Endothelial cell of umbilical vein (primary cell): ENCODE results near the gene EXOC1. TPM values are rescaled to one million over a fixed set of nuclear protein-coding genes. Genes with fewer than 3 reads are reported as not detected.

Source experiments
- BruUV-seq: library from RNA; stranded (reverse); fragments of 400-500 nt; replicated peaks from 2 replicates; lab custom pipeline; 2021; lab: Mats Ljungman, UMichigan
- CTCF ChIA-PET: fragments of 300-600, 350-600 bp; sonication (Branson Sonifier 250); formaldehyde crosslinking; loops from one replicate; lab custom pipeline; 2021; ENCODE audit warnings: antibody characterized with exemption, inconsistent platforms; lab: Charles Lee
- POLR2A ChIA-PET: fragments of 300-600, 350-600 bp; sonication (Branson Sonifier 250); formaldehyde crosslinking; loops from one replicate; lab custom pipeline; 2021; ENCODE audit warnings: antibody characterized with exemption, inconsistent platforms; lab: Charles Lee
- DNase-seq: peaks from one replicate; pipeline ENCODE4 v3.0.0-alpha.2; 2011; ENCODE audit warnings: low read depth, low spot score
- FAIRE-seq: peaks from 2 replicates; lab custom pipeline; 2011; peaks lifted over from hg19 to GRCh38; lab: Jason Lieb, UNC
- H2AFZ ChIP-seq: 2 replicates; pipeline ENCODE4 v1.6.0; 2012; ENCODE audit warnings: low read depth, low read length, control low read depth, inconsistent platforms
- H3K27ac ChIP-seq: 2 replicates; pipeline ENCODE4 v1.5.1; 2011; ENCODE audit warnings: low read depth, mild to moderate bottlenecking, control low read depth, low read length, moderate library complexity; ENCODE audit not compliant: insufficient read depth
- H3K27me3 ChIP-seq, 2 experiments: 2 replicates each; pipeline versions ENCODE4 v1.6.0 to v1.6.1; 2011; ENCODE audit warnings: low read length in 2 of 2, mixed read lengths in 1 of 2; ENCODE audit not compliant: control insufficient read depth in 2 of 2, insufficient read depth in 2 of 2
- H3K36me3 ChIP-seq, 2 experiments: 2 replicates in 1 of 2; 3 replicates in 1 of 2; pipeline ENCODE4 v1.5.1; 2011; ENCODE audit warnings: low read length in 2 of 2, mild to moderate bottlenecking in 1 of 2, moderate library complexity in 1 of 2; ENCODE audit not compliant: control insufficient read depth in 2 of 2, insufficient read depth in 2 of 2; ENCODE audit errors: extremely low read depth in 1 of 2
- H3K4me1 ChIP-seq: 3 replicates; pipeline ENCODE4 v1.5.1; 2011; ENCODE audit warnings: mild to moderate bottlenecking, low read length; ENCODE audit not compliant: control insufficient read depth, insufficient read depth; ENCODE audit errors: extremely low read depth
- H3K4me2 ChIP-seq: 2 replicates; pipeline ENCODE4 v1.6.1; 2011; ENCODE audit warnings: low read length, control low read depth, mixed read lengths; ENCODE audit not compliant: insufficient read depth
- H3K4me3 ChIP-seq, 3 experiments: fragments of 200-600 bp in 1 of 3; sonication (generic), shearing (Covaris generic) in 1 of 3; replicated peaks in 1 of 3; 2 replicates each; pipeline ENCODE4 v1.5.1; 2011 to 2016; ENCODE audit warnings: control low read depth in 3 of 3, low read length in 3 of 3, mild to moderate bottlenecking in 2 of 3, inconsistent platforms in 1 of 3, low read depth in 1 of 3, moderate library complexity in 1 of 3; ENCODE audit not compliant: insufficient read depth in 1 of 3
- H3K79me2 ChIP-seq: 2 replicates; pipeline ENCODE4 v1.6.0; 2012; ENCODE audit warnings: low read length, inconsistent platforms; ENCODE audit not compliant: control insufficient read depth, insufficient read depth
- H3K9ac ChIP-seq: replicated peaks from 2 replicates; pipeline ENCODE3; 2011; ENCODE audit warnings: low read length, control low read depth; ENCODE audit not compliant: insufficient read depth; ENCODE audit errors: extremely low read depth
- H3K9me1 ChIP-seq: replicated peaks from 3 replicates; pipeline ENCODE4 v1.6.0; 2011; ENCODE audit warnings: mild to moderate bottlenecking, low read length; ENCODE audit not compliant: control insufficient read depth, insufficient read depth; ENCODE audit errors: extremely low read depth
- H3K9me3 ChIP-seq: replicated peaks from 2 replicates; pipeline ENCODE4 v1.5.1; 2012; ENCODE audit warnings: low read length, inconsistent platforms; ENCODE audit not compliant: control insufficient read depth, insufficient read depth
- H4K20me1 ChIP-seq: replicated peaks from 2 replicates; pipeline ENCODE3; 2011; ENCODE audit warnings: mild to moderate bottlenecking, low read length; ENCODE audit not compliant: control insufficient read depth, insufficient read depth; ENCODE audit errors: extremely low read depth
- CTCF ChIP-seq, 2 donors: IDR thresholded peaks; 1 replicate in 1 of 2; 2 replicates in 1 of 2; pipeline ENCODE4 v1.5.1; 2011; ENCODE audit warnings: low read length in 2 of 2, mild to moderate bottlenecking in 2 of 2, moderate library complexity in 2 of 2, control low read depth in 1 of 2, inconsistent platforms in 1 of 2, low read depth in 1 of 2; ENCODE audit not compliant: insufficient read depth in 1 of 2; ENCODE audit errors: extremely low read depth in 1 of 2
- EZH2 ChIP-seq: IDR thresholded peaks from 2 replicates; pipeline ENCODE4 v1.6.1; 2012; ENCODE audit warnings: borderline replicate concordance, low read depth, mild to moderate bottlenecking, moderate library complexity, low read length, inconsistent platforms; ENCODE audit not compliant: severe bottlenecking
- FOS ChIP-seq: IDR thresholded peaks from 2 replicates; pipeline ENCODE4 v1.6.1; 2011; ENCODE audit warnings: mild to moderate bottlenecking, low read length, moderate library complexity, borderline replicate concordance; ENCODE audit not compliant: insufficient read depth
- GATA2 ChIP-seq: IDR thresholded peaks from 2 replicates; pipeline ENCODE4 v1.7.0; 2011; ENCODE audit warnings: low read depth, mild to moderate bottlenecking, moderate library complexity, mixed read lengths, low read length; ENCODE audit not compliant: insufficient read length, insufficient read depth
- JUN ChIP-seq: IDR thresholded peaks from 2 replicates; pipeline ENCODE4 v1.6.1; 2011; ENCODE audit warnings: borderline replicate concordance, low read depth; ENCODE audit not compliant: insufficient read length, insufficient read depth
- MAX ChIP-seq: IDR thresholded peaks from 2 replicates; pipeline ENCODE4 v1.6.1; 2011; ENCODE audit not compliant: insufficient read depth, insufficient read length
- MYC ChIP-seq: IDR thresholded peaks from one replicate; pipeline ENCODE4 v1.6.1; 2011; ENCODE audit warnings: mild to moderate bottlenecking, low read depth, low read length
- POLR2A ChIP-seq: IDR thresholded peaks from 2 replicates; pipeline ENCODE4 v1.6.1; 2012; ENCODE audit warnings: low read depth, mild to moderate bottlenecking, control low read depth, low read length
- POLR2AphosphoS5 ChIP-seq: IDR thresholded peaks from 2 replicates; pipeline ENCODE4 v1.6.1; 2012; ENCODE audit warnings: low read depth, mild to moderate bottlenecking, control low read depth, low read length, moderate library complexity; ENCODE audit not compliant: insufficient read depth
- dilution Hi-C: fragments of 300-500 bp; cut with MboI; formaldehyde crosslinking; loops from one replicate; pipeline ENCODE4 v1.15.0; 2019; ENCODE audit warnings: low sequenced_read_pairs; ENCODE audit not compliant: extremely low pct_ligation_motif_present
- intact Hi-C: fragments of 100-400 bp; cut with micrococcal nuclease; formaldehyde crosslinking; loops from one replicate; pipeline ENCODE4 v1.10.0; 2022
- polyA plus RNA-seq, 4 experiments: library from polyadenylated mRNA; depleted of rRNA in 3 of 4; stranded (reverse) in 3 of 4; unstranded in 1 of 4; fragments of >200 nt; gene quantifications; 2 replicates each; pipeline versions ENCODE4 v1.2.1 to v1.2.3, GENCODE V29; 2011 to 2012; ENCODE audit warnings: missing spikeins in 1 of 4
- total RNA-seq: library from RNA; stranded (reverse); gene quantifications from 2 replicates; pipeline ENCODE4 v1.2.3, GENCODE V29; 2021

Gene EXOC1
- total and polyA plus RNA-seq, 2 donors (not counting 3 experiments of a cell fraction or from before 2014, with no cell fraction given): 11.6 to 33.3 TPM

GRCh38 chr4:55906323-55906722 lies 52.9 kb downstream of the EXOC1 start:
- no TSS peak for BruUV-seq
- Histone ChIP-seq H3K4me3 (no peak overlapping the region), H3K9ac (no peak overlapping the region), H2AFZ (no peak overlapping the region), H3K27ac (no peak overlapping the region), H3K4me2 (no peak overlapping the region), H3K36me3 (peaks cover 0 to 4% of the 10 kb centered on the region in 2 experiments), H3K79me2 (no peaks in the 10 kb centered on the region), H3K9me3 (no peaks in the 10 kb centered on the region), H3K9me1 (no peaks in the 10 kb centered on the region), H3K4me1 (peaks cover 11% of the 10 kb centered on the region), H3K27me3 (no peaks in the 10 kb centered on the region), H4K20me1 (no peaks in the 10 kb centered on the region)
- POLR2A ChIA-PET: no interaction called here
- CTCF ChIA-PET: interaction anchor here (1.0 to 1.3 kb wide), 2 partner anchors 29 to 40 kb away, joined by 3 to 4 read pairs; no protein-coding TSS in a partner anchor
- dilution Hi-C loops (no loop called here), intact Hi-C loops (no loop called here)
- DNase-seq (no peak), FAIRE-seq (no peak)
- TF ChIP-seq EZH2 (no peak), FOS (no peak), GATA2 (no peak), CTCF (IDR thresholded peaks at IDR 0.05; ENCODE audit: extremely low read depth in 1 of 2, insufficient read depth in 1 of 2, low read depth in 1 of 2, low read length in 2 of 2) (no peak), POLR2AphosphoS5 (no peak), MAX (no peak), JUN (no peak), MYC (no peak), POLR2A (no peak)
